ENCODE measurements around the gene KIF1A.

GRCh38 chr2:240806459-240806858, 13.6 kb downstream of the KIF1A start:
- TF ChIP-seq CTCF (IDR thresholded peaks at IDR 0.05; ENCODE audit: insufficient read depth, low read length) (no peak), POLR2AphosphoS5 (IDR thresholded peaks at IDR 0.05; ENCODE audit: low read depth) (no peak)

Data from HL-60 (cell line).